ENCODE results near the gene DENND1C.
"Not testable (repeated sequence)": the region's sequence is repeated elsewhere in the genome, so short reads cannot be mapped to it uniquely, and the experiment has no call there.

Gene DENND1C

GRCh38 chr19:6451583-6452222 lies 29.9 kb downstream of the DENND1C start:
- DNase-seq: no peak

GRCh38 chr19:6450166-6450565 lies 31.4 kb downstream of the DENND1C start:
- peak; percentile 12 for DNase-seq

- DNase-seq: no peak
Observed at GRCh38 chr19:6448045-6448444, 33.5 kb downstream of the DENND1C start.

GRCh38 chr19:6446452-6446851 lies 35.1 kb downstream of the DENND1C start:
- DNase-seq: no peak

GRCh38 chr19:6443986-6444385 lies 37.6 kb downstream of the DENND1C start:
- no peak for DNase-seq

- no peak for DNase-seq
Observed at GRCh38 chr19:6442087-6442688, 39.4 kb downstream of the DENND1C start.

DNA sequence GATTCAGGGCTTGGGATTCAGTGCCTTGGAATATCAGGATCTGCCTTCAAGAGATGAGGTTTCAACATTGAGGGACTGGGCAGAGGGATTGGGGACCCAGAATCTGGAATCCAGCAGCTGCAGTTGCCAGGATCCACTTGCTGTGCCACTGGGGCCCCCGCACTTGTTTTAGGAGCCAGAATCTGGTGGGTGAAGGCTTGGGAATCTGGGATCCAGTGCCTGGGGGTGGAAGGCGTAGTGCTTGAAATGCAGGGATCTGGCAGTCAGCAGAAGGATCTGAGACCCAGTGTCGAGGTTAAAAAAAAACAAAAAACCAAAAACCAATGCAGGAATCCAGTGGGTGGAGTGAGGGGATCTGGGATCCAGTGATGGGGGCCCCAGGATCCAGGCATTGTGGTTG lies 40.7 kb downstream of the DENND1C start:
- DNase-seq: no peak

- no peak for DNase-seq
Observed at GRCh38 chr19:6439743-6440142, 41.8 kb downstream of the DENND1C start.

- no peak for DNase-seq
Observed at GRCh38 chr19:6433663-6434062, 47.9 kb downstream of the DENND1C start, which contains the start of gene SLC25A41. SLC25A41 (minus strand) TSS chr19:6433763; CDS start chr19:6433693, 70 bp downstream.

- no peak for DNase-seq
Observed at GRCh38 chr19:6433165-6433564, 48.4 kb downstream of the DENND1C start.

DNA sequence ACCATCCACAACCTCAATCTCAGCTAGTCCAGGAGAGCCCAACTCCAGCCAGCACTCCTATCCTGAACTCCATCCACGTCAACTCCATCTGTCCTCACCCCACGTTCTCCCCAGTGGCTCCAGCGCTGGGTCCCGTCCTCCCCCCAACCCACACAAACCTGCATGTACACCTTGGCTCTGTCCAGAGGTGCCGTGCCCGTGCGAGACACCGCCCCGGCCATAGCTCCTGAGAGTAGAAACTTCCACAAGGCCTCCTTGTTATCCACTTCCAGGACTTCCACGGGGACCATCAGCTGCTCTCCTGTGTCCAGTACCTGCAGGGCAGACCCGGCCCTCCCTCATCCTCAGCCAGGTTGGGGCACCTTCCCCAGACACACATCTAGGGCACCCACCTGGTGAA lies 49.7 kb downstream of the DENND1C start:
- DNase-seq: no peak

- no peak for DNase-seq
Observed at GRCh38 chr19:6429419-6430221, 52.0 kb downstream of the DENND1C start.

GRCh38 chr19:6428692-6429418 lies 52.7 kb downstream of the DENND1C start:
- DNase-seq: not testable (repeated sequence)

GRCh38 chr19:6427131-6427530 lies 54.5 kb downstream of the DENND1C start:
- no peak for DNase-seq

GRCh38 chr19:6425732-6426620 lies 55.6 kb downstream of the DENND1C start:
- no peak for DNase-seq

GRCh38 chr19:6424939-6425731 lies 56.5 kb downstream of the DENND1C start:
- DNase-seq: peak; percentile 100

DNA sequence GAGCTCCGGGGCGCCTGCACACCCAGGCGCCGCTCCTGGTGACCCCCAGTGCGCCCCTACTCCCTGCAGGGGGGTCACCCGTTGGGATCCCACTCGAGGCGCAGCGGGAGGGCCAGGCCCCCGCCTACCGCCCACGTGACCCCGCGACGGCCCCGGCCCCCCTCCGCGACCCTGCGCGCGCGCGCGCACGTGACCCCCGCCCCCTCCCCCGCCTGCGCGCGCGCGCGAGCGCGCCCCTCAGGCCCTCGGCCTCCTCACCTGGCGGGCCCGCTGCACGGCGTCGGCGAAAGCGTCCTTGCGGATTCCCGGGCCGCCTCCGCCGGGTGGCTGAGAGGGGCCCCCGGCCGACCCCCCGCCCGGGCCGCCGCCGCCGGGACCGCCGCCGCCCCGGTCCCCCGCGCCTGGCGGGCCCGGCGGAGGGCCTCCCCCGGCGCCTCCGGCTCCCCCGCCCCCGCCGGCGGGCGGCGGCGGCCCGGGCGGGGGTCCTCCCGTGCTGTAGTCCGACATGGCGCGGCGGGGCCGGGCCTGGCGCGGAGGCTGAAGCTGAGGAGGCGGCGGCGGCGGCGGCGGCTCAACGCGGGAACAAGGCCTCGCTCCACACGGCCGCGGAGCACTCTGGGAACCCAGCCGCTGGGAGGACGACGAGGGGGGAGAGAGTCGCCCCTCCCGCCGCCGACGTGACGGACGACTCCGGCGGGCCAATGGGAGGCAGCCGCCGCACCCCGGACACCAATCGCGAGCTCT lies 57.2 kb downstream of the DENND1C start, which contains the start of gene KHSRP:
KHSRP (minus strand) TSS at position 617 of the 744 bp plus-strand sequence; CDS start at position 507, 110 bp downstream.
- no peak for DNase-seq

GRCh38 chr19:6423499-6424194 lies 57.9 kb downstream of the DENND1C start:
- DNase-seq: peak; percentile 35

All from inflammatory macrophage treated with lipopolysaccharide for 4 hours (primary cell).